Measurements from ENCODE around the gene TES. TPM values are rescaled to one million over a fixed set of nuclear protein-coding genes. Genes with fewer than 3 reads are reported as not detected.

Gene TES
- total RNA-seq, 1 donor: 99.2 TPM

DNA sequence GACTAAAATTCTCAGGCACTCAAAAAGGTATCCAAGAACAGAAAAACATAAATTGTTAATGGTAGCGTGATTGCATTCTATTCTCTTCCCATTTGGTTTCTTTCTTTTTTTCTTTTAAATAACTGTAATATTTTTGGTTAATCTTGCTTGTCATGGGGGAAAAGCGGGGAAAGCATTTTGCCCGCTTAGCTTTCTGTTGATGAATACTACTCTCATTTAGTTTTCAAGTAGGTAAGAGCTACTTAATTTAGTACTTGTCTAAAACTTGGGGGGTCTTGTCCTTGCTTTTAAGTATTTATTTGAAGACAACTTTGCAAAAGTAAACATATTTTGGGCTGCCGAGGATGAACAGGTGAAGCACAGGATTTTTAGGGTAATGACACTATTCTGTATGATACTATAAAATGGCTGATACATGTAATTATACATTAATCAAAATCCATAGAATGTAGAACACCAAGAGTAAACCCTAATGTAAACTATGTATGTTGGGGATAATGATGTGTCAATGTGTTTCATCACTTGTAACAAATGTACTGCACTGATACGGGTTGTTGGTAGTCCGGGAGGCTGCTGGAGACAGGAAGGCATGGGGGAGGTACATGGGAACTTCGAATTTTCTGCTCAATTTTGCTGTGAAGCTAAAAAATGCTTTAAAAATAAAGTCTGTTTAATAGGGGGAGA lies 1.7 kb downstream of the TES start:
- Histone ChIP-seq H3K79me2 (ENCODE audit: insufficient read depth, low read length) (peaks cover 48% of the 10 kb centered on the region), H3K9me3 (ENCODE audit: low read depth, low read length) (no peaks in the 10 kb centered on the region), H3K4me1 (ENCODE audit: insufficient read depth, low read length) (peaks cover 32% of the 10 kb centered on the region), H2AFZ (ENCODE audit: low read length) (no peak overlapping the region), H3K4me3 (ENCODE audit: insufficient read depth, low read length) (peak overlapping the region; percentile 90), H3K27ac (ENCODE audit: low read depth, low read length) (peak overlapping the region; percentile 97), H4K20me1 (ENCODE audit: insufficient read depth, low read length) (no peaks in the 10 kb centered on the region), H3K36me3 (ENCODE audit: insufficient read depth, low read length) (no peaks in the 10 kb centered on the region), H3K27me3 (ENCODE audit: insufficient read depth, low read length) (no peaks in the 10 kb centered on the region), H3K4me2 (ENCODE audit: insufficient read depth, low read length) (peak overlapping the region; percentile 96)
- TF ChIP-seq, protein P1, sequence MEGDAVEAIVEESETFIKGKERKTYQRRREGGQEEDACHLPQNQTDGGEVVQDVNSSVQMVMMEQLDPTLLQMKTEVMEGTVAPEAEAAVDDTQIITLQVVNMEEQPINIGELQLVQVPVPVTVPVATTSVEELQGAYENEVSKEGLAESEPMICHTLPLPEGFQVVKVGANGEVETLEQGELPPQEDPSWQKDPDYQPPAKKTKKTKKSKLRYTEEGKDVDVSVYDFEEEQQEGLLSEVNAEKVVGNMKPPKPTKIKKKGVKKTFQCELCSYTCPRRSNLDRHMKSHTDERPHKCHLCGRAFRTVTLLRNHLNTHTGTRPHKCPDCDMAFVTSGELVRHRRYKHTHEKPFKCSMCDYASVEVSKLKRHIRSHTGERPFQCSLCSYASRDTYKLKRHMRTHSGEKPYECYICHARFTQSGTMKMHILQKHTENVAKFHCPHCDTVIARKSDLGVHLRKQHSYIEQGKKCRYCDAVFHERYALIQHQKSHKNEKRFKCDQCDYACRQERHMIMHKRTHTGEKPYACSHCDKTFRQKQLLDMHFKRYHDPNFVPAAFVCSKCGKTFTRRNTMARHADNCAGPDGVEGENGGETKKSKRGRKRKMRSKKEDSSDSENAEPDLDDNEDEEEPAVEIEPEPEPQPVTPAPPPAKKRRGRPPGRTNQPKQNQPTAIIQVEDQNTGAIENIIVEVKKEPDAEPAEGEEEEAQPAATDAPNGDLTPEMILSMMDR (IDR thresholded peaks at IDR 0.05; ENCODE audit: extremely low read depth, low read depth, low read length): no peak
- DNase-seq (ENCODE audit: insufficient read length, low spot score, missing footprints): no peak

- Histone ChIP-seq H4K20me1 (ENCODE audit: insufficient read depth, low read length) (no peaks in the 10 kb centered on the region), H3K27ac (ENCODE audit: low read depth, low read length) (peak overlapping the region; percentile 97), H3K4me1 (ENCODE audit: insufficient read depth, low read length) (peaks cover 40% of the 10 kb centered on the region), H3K79me2 (ENCODE audit: insufficient read depth, low read length) (peaks cover 50% of the 10 kb centered on the region), H3K4me2 (ENCODE audit: insufficient read depth, low read length) (peak overlapping the region; percentile 96), H3K36me3 (ENCODE audit: insufficient read depth, low read length) (no peaks in the 10 kb centered on the region), H3K4me3 (ENCODE audit: insufficient read depth, low read length) (peak overlapping the region; percentile 90), H3K9me3 (ENCODE audit: low read depth, low read length) (no peaks in the 10 kb centered on the region), H3K27me3 (ENCODE audit: insufficient read depth, low read length) (no peaks in the 10 kb centered on the region), H2AFZ (ENCODE audit: low read length) (no peak overlapping the region)
- TF ChIP-seq, protein P1 (IDR thresholded peaks at IDR 0.05; ENCODE audit: extremely low read depth, low read depth, low read length): no peak
- no peak for DNase-seq (ENCODE audit: insufficient read length, low spot score, missing footprints)
Observed at GRCh38 chr7:116212869-116213268, 2.5 kb downstream of the TES start.

DNA sequence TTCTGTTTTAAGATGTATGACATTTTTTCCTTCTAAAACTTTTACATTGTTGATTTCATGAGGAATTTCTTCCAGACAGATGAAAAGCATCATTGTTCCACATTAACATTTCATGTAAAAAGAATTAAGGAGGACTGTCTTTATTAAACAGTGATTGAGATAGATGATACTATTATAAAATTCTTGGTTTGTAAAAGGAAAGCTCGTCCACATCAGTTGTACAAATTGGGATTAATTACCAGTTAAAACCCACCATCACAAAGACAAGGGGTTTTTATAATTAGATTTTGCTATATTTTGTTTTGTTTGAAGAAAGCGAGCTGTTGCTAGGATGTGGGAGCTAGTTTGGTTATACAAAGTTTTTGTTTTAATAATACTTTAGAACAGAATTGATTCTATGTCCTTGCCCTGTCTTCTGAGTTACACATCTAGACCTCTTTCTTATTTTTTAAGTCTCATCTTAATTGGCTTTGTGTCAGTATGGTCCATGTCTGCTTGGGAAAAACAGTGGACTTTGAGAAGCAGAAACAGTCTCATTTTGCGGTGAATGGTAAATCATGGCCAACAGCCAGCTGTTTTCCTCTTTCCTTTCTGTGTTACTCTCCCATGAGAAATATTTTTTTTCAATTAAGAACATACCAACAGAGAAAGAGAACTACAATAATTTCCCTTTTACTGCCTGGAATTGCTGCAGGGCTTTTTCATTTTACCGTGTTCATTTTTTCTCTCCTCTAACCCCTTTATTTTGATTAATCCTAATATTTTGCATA lies 3.2 kb downstream of the TES start:
- H3K9me3 ChIP-seq (ENCODE audit: low read depth, low read length): no peaks in the 10 kb centered on the region
- peaks cover 46% of the 10 kb centered on the region for H3K4me1 ChIP-seq (ENCODE audit: insufficient read depth, low read length)
- no peak overlapping the region for H2AFZ ChIP-seq (ENCODE audit: low read length)
- peak overlapping the region; percentile 90 for H3K4me3 ChIP-seq (ENCODE audit: insufficient read depth, low read length)
- peak overlapping the region; percentile 96 for H3K4me2 ChIP-seq (ENCODE audit: insufficient read depth, low read length)
- peak; percentile 77 for DNase-seq (ENCODE audit: insufficient read length, low spot score, missing footprints)
- no peaks in the 10 kb centered on the region for H3K27me3 ChIP-seq (ENCODE audit: insufficient read depth, low read length)
- TF ChIP-seq, protein P1 (IDR thresholded peaks at IDR 0.05; ENCODE audit: extremely low read depth, low read depth, low read length): no peak
- peak overlapping the region; percentile 97 for H3K27ac ChIP-seq (ENCODE audit: low read depth, low read length)
- no peaks in the 10 kb centered on the region for H3K36me3 ChIP-seq (ENCODE audit: insufficient read depth, low read length)
- H4K20me1 ChIP-seq (ENCODE audit: insufficient read depth, low read length): no peaks in the 10 kb centered on the region
- peaks cover 50% of the 10 kb centered on the region for H3K79me2 ChIP-seq (ENCODE audit: insufficient read depth, low read length)

- Histone ChIP-seq H3K79me2 (ENCODE audit: insufficient read depth, low read length) (peaks cover 61% of the 10 kb centered on the region), H3K4me1 (ENCODE audit: insufficient read depth, low read length) (peaks cover 58% of the 10 kb centered on the region)
Observed at GRCh38 chr7:116214921-116215320, 4.6 kb downstream of the TES start.

More at GRCh38 chr7:116214921-116215320, 4.6 kb downstream of the TES start:
- Histone ChIP-seq H3K9me3 (ENCODE audit: low read depth, low read length) (no peaks in the 10 kb centered on the region), H3K27ac (ENCODE audit: low read depth, low read length) (no peak overlapping the region), H3K4me2 (ENCODE audit: insufficient read depth, low read length) (no peak overlapping the region), H2AFZ (ENCODE audit: low read length) (no peak overlapping the region), H3K27me3 (ENCODE audit: insufficient read depth, low read length) (no peaks in the 10 kb centered on the region), H3K4me3 (ENCODE audit: insufficient read depth, low read length) (no peak overlapping the region), H4K20me1 (ENCODE audit: insufficient read depth, low read length) (no peaks in the 10 kb centered on the region), H3K36me3 (ENCODE audit: insufficient read depth, low read length) (no peaks in the 10 kb centered on the region)
- DNase-seq (ENCODE audit: insufficient read length, low spot score, missing footprints): no peak
- TF ChIP-seq, protein P1 (IDR thresholded peaks at IDR 0.05; ENCODE audit: extremely low read depth, low read depth, low read length): no peak

Measured in osteoblast (primary cell).